ENCODE data around the gene KCNE1.

KCNE1 gene

DNA sequence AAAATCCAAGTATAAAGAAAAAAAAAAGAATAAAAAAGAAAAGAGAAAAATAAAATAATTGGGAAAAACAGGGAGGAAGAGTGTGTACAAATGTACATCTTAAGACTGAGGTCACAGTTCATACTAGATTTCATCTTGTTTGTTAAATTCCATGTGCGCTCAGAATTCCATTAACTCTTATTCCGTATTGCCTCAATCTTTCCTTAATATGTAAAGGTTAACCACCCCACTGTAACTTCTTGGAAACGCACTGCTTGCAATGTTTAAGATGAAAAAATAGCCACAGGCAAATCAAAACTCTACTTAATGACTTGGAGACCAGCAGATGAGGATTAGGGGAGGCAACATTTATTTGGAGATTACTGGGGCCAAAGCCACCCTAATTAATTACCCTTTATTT is 23.9 kb upstream of the KCNE1 start:
- DNase-seq (ENCODE audit: low read depth in 2 of 2): no peak

DNA sequence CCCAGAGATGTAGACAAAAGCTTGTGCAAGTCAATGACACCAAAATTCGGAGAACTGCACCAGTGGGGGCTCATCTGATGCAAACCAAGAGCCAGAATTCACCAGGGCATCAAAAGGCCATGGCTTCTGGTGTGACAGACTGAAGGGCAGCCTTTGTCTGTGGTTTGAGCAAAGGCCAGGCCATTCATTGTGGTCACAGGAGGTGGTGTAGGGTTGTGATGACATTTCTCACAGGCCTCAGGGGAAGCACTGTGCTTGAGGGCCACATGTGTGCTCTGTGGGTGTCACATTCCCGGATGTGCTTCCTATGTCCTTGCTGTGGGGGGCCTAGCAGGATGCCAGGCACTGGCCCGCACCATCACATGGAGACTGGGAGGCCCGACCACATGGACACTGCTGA is 22.5 kb upstream of the KCNE1 start:
- DNase-seq (ENCODE audit: low read depth in 2 of 2): no peak

GRCh38 chr21:34533938-34534337 is 21.9 kb upstream of the KCNE1 start:
- DNase-seq (ENCODE audit: low read depth in 2 of 2): no peak

DNA sequence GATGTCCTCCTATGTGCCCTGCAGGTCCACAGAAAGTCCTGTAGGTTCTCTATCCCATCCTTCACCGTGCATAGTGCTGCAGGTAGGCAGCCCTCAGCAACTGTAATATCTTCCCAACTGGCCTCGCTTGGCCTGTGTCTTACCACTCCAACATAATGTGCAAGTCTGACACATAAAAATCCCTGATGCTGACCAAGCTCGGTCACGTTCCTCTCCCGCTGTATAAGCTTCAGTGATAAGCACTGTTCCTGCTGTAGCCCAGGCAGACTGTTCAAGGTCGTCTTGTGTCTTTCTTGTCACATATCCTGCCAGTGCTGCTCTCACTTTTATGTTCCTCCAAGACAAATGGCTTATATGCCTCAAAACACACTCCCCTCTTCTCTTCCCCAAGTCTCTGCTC is 19.4 kb upstream of the KCNE1 start:
- DNase-seq (ENCODE audit: low read depth in 2 of 2): no peak

GRCh38 chr21:34530261-34530660 is 18.3 kb upstream of the KCNE1 start:
- DNase-seq (ENCODE audit: low read depth in 2 of 2): no peak

- no peak for DNase-seq (ENCODE audit: low read depth in 2 of 2)
These were observed 16.1 kb upstream of the KCNE1 start for GRCh38 chr21:34528131-34528561.

DNA sequence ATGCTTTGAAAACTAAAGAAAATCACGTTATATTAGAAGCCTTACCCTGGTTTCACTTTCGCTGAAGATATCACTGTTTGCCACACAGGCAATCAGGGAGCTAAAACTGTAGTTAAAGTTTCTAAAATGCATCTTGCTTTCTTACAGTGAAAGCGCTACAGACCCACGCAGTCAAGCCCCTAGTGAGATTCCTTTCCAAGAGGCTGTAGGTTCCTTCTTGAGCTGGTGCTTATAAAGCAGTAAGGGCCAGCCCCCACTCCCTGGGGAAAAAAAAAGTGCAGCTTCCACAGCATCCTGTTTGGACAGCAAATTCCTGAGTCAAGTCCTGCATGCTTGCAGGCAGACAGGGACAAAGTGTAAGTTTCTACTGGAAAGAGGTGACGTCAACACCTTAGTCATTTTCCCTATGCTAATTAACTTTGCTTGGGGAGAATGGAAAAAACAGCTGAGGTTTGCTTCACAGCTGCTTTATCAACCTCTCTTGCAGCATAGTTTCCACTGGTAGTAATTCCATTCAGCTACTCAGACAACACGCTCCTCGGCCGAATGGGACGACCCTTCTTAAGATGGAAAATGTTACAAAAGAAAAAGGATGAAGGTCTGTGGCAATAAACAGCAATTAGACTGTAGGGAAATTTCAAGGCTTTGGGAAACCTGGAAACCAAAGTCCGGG is 14.7 kb upstream of the KCNE1 start:
- DNase-seq (ENCODE audit: low read depth in 2 of 2): peak in 1 of 2 donors; percentile 9

- no peak for DNase-seq (ENCODE audit: low read depth in 2 of 2)
These were observed 14.2 kb upstream of the KCNE1 start for GRCh38 chr21:34526241-34526617.

GRCh38 chr21:34524646-34525601 is 12.9 kb upstream of the KCNE1 start:
- no peak for DNase-seq (ENCODE audit: low read depth in 2 of 2)

DNA sequence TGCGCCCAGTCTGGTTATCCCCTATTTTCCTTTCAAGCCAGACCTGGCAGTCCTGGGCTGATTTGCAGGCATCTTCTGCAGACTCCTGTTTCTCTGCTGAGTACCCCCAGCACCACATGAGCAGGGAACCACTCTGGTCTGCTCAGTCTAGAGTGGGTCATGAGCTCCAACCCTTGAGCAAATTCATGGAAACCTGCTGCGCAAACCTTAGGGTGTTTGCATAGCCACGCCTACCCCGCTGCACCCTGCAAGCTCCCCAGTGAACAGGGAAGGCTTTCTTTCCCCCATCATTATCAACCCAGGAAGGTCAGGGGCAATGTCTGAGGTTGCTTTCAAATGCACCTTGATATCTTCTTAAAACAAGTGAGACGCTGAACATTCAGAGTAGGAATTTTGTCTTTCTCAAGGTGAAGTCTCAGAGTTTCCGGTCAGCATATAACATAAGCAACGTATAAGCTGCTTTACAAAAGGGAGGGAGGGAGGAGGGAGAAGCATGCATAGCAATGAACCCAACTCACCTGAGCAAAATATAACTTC is 11.1 kb upstream of the KCNE1 start:
- DNase-seq (ENCODE audit: low read depth in 2 of 2): no peak

GRCh38 chr21:34522284-34522683 is 10.3 kb upstream of the KCNE1 start:
- no peak for DNase-seq (ENCODE audit: low read depth in 2 of 2)

DNA sequence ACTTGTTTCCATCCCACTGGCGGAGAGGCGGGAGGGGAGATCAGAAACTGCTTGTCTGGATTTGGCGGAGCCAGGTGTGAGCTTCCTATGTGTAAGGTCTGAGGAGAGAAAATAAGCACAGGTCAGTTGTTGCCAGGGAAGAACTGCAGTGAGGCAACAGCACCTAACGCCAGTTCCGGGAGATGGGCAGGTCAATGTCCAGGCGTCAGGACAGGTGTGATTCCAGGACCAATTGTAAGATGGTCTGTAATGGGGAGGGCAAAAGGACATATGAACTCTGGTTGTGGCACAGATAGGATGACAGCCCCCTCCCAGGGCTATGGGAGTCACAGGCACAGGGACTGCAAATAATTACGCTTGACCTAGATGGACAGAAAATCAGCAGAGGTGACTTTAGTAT is 9.6 kb upstream of the KCNE1 start:
- DNase-seq (ENCODE audit: low read depth in 2 of 2): no peak

DNA sequence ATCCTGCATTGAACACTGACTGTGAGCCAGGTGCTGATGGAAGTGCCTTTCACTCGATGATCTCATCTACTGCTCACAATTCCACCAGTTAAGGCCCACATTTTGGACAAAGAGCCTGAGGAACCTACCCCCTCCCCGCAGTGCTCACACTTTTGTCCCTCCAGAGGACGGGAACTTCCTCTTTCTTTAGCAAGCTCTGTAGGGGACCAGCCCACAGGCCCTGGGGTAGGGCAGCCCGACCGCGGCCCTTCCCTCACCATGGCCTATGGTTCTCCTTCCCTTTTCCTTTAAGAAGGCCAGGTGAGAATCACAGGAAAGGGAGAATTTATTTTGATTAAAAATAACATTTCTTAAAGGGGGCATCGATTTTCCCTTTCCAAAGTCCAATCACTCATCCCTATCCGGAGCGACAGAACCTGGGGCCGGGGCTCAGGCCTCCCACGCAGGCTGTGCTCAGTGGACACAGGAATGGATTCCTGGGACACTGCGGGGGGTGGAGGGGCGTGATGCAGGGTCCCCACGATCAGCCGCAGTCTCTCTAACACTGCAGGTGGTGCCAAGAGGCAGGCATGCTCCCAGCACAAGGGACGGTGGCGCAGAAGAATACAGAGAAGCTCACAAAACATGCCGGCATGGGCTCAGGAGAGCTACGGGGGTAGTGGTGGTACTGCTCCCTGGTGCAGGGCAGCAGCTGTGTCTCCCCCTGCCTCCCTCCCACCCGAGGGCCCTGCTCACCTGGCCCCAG is 8.9 kb upstream of the KCNE1 start:
- no peak for DNase-seq (ENCODE audit: low read depth in 2 of 2)

GRCh38 chr21:34520281-34520680 is 8.3 kb upstream of the KCNE1 start:
- no peak for DNase-seq (ENCODE audit: low read depth in 2 of 2)

DNA sequence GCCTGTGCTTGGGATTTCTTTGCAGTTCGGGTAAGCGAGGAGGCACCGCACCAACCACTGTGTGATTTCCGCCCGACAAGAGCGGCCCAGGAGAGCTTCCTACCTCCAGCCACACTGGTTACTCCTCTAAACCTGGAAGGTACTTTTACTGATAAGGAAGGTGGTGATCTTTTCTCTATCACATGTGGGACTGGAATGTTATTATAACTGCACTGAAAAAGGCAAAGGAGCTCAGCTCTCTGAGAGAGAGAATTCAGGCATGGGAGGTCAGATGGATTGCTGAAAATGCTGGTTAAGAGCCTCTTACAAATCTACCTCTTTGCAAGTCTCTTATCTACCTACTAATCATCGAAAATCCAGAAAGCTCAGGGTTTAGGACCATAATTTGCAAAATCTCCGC is 7.7 kb upstream of the KCNE1 start:
- DNase-seq (ENCODE audit: low read depth in 2 of 2): no peak

- DNase-seq (ENCODE audit: low read depth in 2 of 2): no peak
These were observed 7.0 kb upstream of the KCNE1 start for GRCh38 chr21:34519016-34519415.

- DNase-seq (ENCODE audit: low read depth in 2 of 2): no peak
These were observed 6.3 kb upstream of the KCNE1 start for GRCh38 chr21:34518301-34518700.

DNA sequence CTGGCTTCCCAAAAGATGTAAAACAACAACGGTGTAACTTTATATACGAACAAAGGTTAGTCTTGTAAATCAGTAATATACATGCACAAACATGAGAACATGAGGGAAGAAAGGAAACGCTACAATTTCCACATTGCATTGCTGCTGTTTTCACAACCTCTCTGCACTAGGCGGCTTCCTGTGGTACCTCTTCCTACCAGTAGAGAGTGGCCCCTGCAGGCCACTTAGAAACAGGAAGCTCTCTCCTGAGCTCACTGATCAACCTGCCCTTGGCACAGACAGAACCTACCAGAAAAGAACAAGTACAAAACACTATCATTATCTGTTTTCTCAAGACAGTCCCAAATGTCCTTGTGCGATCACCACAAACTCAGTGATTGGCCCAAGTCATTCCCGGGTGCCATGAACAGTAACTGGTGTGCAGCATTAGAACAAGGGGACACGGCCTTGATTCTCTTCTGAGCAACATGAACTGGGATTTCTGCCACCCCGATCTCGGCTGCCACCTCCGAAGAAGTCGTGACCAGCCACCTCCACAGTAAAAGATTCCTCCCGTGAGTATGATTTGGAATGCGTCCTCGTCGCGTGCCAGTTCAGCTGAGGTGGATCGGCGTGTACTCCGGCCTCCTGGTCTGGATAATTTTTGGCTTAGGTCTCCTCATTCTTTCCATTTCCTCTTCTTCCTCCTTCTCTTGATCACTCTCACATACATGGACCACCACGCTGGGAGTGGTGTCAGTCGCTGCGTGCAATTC is 5.7 kb upstream of the KCNE1 start:
- no peak for DNase-seq (ENCODE audit: low read depth in 2 of 2)

DNA sequence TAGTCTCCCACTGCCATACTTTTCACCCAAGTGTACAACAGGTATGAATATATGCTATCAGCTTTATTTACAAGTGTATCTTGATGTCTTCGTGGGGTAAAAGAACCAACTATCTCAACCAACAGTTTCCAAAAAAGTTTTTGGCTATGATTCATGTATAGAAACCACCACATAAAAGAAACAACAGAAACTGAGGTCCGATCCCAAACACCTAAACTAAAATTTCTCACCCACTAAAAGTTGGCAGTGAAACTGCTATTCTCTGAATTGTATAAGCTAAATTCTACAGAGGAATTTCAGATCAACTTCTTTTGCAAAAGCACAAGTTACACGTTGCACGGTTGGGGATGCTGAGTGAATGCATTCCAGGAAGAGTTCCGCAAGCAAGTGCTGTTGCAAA is 5.0 kb upstream of the KCNE1 start:
- no peak for DNase-seq (ENCODE audit: low read depth in 2 of 2)

DNA sequence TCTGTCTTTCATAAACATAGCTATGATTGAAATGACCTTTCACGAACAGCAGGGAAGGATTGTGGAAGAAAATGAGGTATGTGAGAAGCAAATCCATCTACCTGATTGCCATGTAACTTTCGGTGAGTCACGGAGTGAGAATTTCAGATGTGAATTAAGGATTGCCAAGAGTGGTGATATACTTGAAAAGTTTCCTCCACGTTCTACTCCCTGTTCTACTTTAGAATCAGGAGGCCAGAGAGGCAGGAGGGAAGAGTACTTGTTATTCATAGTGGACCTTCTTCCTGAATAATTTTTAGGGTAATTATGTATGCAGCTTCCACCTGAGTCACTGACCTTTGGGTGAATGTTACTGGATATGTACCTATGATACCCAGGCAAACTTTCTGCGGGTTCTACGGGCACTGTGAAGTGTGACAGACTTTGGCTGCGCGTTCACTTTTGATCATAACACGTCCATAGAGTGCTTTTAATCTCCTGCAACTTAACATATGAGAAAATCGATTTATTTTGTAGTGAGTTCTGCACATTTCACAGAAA is 2.6 kb upstream of the KCNE1 start:
- DNase-seq (ENCODE audit: low read depth in 2 of 2): no peak

GRCh38 chr21:34513129-34513675 is 1.2 kb upstream of the KCNE1 start:
- no peak for DNase-seq (ENCODE audit: low read depth in 2 of 2)
